DMS 273 (cell line): Measurements from ENCODE around the gene MFRP.
"Not testable (repeated sequence)": the region's sequence is repeated elsewhere in the genome, so short reads cannot be mapped to it uniquely, and the experiment has no call there.

ENCODE experiments used
- DNase-seq: peaks from one replicate; lab custom pipeline; 2025; ENCODE audit not compliant: unreplicated experiment; lab: John Stamatoyannopoulos, UW

MFRP gene

DNA sequence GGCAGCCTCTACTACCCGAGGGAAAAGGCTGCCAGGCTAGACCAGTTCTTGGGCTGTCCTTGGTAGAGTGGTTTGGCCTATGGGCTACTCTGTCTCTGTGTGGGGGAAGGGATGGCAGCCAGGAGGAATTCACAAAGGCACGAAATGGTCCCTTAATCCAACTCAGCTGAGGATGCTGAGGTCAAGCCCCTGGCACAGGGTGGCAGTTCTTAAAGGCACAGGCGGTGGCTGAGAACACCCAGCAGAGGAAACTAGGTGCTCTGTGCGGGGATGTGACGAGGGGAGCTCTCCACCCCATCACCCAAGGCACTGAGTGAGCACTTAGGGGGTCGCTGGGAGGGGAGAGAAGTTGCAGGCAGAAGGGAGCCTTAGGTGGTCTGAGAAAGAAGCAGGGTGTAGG lies at the start of gene MFRP:
Gene MFRP (minus strand): TSS at position 101 of the 400 bp plus-strand sequence. CDS start 192 bp downstream, outside the sequence.
- DNase-seq = no peak

DNA sequence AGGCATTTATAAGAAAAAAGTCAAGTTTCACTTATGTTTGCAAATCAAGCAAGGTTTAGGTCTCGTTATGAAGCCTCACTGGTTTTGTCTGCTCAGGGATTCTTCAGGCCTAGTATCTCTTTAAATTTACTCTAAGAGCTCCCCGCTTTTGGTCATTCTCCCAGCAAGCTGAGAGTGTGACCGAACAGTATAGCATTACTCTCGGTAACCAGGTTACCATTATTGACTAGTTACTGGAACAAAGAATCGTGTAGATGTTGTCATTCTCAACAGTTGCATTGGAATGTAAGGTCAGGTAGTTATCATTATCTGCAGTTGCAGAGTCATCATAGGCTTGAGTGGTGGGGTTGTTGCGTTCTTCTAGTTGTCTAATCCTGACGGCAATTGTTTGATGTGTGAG lies 44.8 kb upstream of the MFRP start:
- no peak for DNase-seq

- peak; percentile 32 for DNase-seq
Measured at GRCh38 chr11:119389611-119390254, 43.2 kb upstream of the MFRP start.

DNA sequence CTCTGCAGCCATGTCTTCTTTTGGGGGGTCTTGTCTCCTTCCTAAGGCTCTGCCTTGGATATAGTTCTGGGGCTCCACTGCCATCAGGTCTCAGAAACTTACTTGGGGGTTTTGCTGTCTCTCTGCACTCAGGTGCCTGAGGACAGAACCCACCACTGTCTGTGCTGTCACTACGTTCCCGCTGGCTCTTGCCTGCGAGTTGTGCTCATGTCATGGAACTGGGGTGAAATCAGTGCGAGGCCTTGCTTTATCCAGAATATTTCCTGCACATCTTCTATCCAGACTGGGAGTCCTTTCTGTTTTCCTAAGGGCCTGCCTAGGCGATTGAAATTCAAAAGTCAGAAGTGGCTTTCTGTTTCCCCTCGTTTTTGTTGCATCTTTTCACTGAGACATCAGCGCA lies 41.6 kb upstream of the MFRP start:
- no peak for DNase-seq

DNA sequence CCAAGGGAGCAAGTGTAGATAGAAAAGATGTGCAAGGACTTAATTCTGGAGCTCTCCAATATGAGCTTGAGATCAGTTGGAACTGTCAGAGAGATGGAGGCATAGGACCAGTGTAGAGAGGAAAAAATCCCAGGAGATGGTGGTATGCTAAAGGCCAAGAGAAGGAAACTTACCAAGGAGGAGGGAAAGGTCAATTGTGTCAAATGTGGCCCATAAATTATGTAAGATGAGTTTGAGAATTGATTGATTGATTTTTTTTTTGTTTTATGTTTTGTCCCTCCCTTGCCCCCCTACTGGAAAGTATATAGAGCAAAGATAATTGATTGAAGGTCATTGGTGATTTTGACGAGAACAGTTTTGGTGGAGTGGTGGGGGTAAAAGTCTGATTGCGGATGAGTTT lies 37.8 kb upstream of the MFRP start:
- no peak for DNase-seq

GRCh38 chr11:119382513-119382912 lies 36.0 kb upstream of the MFRP start:
- not testable (repeated sequence) for DNase-seq

DNA sequence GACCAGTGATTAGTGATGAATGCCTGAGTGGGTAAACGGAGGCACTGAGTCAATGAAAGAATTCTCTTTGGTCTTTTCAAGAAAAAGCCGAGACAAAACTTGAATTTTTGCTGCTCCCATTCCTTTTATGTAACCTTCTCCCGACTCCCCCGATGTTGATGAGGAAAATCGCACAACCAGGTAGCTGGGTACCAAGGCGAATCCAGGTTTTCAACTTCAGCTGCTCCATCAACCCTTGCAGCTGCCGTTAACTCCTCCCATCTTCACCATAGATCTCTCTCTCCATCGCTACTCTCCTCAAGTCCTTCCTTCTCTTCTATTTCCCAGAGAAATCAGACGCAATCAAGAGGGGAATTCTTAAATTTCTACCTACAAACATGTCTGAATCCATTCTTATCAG lies 35.6 kb upstream of the MFRP start:
- DNase-seq = peak; percentile 29

DNA sequence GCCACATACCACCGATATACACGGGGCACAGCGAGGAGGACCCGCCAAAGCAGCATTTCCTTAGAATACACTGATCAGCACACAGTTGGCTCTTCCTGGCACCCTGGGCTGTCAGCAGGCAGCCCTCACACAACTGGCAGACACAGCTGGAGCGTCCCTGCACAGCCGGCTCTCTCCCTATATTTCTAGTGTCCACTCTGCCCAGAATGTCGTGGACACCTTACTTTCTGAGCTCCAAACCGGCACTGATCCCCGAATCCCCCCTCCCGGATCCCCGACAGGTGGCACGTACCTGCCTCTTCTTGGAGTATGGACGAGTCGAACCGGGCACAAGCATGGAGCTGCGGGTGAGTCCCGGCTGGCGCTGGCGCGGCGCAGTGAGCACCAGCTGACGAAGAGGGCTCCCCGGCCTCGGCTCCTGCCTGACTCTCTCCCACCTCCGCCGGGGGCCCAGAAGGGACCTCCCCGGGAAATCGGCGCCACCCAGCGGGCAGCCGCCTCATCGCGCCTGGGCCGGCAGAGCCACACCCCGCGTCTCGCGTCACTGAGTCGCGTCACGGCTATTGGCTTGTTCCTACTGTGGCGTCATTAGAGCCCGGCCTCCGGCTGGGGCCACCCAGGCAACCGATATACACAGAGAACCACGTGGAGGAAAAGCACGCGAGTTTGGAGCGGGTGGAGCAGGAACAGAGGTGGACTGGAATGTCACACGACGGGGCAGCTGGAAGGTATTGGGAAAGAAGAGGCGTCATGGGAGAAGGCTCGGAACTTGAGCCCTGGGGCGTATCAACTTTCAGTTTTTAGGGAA lies 34.9 kb upstream of the MFRP start, which contains the start of gene USP2:
Gene USP2 (minus strand): TSS at position 510 of the 808 bp plus-strand sequence. CDS start 8,210 bp downstream, outside the sequence.
- peak; percentile 97 for DNase-seq

DNA sequence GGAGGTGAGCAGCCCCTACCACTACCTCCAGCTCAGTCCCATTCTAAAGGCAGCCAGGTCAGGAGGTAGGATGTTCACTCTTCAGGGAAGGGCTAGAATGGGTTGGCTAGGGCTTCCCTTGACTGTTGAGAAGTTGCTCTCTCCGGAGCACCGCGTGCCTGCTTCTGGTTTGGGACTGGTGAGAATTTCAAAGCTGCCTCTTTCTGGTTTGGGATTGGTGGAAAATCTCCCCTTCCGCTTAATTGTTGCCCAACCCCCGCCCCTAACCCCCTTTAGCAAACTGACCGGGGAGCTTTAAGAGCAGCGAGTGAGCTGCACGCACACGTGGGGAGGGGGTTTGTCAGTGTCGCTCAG lies 34.3 kb upstream of the MFRP start:
- peak; percentile 23 for DNase-seq

DNA sequence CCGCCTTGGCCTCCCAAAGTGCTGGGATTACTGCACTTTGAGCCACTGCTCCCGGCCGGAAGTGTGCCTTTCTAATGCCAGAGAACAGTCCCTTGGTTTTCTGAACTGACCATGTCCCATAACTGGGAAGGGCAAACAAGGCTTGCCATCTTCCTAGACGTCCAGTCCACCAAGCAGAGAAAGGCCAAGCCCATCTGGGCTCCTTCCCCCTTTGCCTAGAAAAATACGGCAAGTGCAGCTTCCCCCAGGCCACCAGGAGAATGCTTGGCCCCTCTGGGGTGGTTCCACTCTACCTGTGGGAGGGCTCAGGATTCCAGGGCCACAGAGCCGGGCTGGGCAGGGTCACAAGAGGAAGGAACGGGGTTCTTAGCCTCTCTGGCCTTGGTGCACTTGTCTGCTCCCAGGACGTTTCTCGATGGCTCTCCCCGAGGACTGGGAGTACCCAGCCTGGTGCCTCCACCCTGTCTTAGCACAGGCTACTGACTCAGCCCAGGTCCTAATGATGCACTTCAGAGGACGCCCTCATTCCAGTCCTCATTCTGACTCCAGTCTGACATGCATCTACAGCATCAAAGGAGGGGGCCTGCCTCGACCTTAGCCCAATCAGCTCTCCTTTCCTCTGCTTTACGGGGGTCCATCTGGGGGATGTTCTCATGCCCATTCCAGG lies 33.8 kb upstream of the MFRP start:
- no peak for DNase-seq

- DNase-seq = peak; percentile 31
Measured at GRCh38 chr11:119378851-119379465, 32.5 kb upstream of the MFRP start.

DNA sequence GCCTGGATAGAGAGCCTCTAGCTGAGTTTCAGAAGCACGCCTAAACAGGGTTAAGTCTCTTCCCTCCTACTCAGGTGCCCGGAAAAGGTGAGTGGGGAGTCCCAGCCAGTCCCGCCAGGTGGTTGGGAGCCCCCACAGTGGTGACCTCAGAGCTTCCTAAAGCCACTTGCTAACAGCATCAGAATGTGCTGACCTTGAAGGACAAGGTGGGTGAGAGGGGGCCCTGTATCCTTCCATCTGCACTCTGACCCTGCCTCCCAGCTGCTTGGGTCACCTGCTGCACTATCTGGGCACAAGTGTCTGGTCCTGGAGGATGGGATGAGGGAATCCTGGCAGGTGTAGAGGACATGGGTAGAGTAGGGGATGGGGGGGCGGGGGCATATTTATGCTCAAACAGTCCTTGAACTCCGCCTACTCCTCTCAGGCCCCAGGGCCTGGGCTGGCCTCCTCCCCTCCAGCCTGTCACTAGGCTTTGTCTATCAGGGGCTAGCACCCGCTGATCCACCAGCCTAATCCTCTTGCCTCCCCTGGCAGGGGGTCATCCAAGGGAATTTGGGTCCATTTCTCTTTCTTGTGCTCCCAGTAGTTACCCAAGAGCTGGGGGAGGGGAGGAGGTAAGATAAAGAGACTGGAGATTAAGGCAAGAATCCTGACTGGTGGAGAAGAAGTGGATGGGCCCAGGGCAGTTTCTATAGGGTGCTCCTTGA lies 31.6 kb upstream of the MFRP start:
- DNase-seq = peak; percentile 6

DNA sequence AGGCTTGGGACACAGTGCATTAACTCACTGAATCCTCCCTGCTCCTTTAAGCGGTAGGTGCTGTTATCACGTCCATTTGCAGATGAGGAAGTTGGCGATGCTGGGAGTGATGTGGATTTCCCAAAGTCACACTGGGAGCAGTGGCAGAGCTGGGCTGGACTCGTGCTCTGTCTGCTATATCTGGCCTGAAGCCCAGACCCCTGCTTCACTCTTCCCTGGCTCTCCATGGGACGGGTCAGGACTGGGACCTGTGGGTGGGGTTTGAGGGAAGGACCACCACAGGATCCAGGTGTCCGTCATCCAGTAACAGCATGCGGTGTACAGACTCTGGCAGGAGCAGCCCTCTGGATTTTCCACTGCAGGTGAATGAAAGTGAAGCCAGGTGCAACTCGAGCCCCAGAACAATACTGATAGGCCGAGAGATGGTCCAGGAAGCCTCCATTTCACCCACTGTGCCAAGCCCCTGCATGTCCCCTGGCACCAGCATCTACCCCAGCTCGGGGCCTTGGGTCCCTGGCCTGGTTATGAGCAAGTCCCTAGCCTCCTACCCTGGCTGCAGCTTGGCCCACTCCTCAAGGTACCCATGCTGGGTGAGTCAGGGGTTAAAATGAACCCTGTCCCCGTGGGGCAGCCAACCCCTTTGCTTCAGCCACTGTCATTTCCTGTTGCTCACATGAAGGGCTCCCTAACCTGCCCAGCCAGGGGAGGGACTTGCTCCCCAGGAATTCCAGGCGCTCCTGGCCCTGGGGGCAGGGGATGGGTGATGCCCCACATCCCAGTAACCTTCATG lies 30.8 kb upstream of the MFRP start:
- DNase-seq = peak; percentile 37

- DNase-seq = peak; percentile 91
Measured at GRCh38 chr11:119376197-119376847, 29.8 kb upstream of the MFRP start.

GRCh38 chr11:119375337-119376196 lies 29.1 kb upstream of the MFRP start:
- peak; percentile 84 for DNase-seq

DNA sequence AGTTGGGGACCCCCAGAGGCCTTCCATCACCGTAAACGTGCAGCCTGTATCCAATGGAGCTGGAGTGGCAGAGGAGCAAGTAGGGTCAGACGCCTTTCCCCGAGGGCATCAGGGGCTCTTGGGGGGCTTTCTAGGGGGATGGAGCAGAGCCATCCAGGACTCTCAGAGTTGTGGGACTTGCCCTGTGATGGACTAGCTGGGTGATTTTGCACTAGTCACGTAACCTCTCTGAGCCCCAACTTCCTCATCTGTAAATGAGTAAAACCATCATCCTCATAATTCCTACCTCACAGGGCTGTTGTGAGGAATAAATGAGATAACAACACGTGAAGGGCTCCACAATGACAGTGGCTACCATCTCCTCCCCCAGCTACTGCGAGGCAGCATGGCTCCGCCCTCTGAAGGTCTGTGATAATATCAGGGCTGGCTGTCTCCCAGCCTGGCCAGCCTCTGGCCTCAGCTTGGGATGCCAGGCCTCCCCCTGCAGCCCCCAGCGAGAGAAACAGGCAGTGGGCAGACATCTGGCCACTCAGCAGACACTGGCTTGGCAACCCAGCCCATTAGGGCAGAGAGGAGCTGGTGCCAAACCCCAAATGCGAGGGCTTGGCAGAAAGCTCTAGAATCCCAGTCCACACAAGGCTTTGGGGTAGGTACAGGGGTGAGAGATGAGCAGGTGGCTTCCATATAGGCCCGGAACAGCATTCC lies 28.3 kb upstream of the MFRP start:
- DNase-seq = peak; percentile 53

DNA sequence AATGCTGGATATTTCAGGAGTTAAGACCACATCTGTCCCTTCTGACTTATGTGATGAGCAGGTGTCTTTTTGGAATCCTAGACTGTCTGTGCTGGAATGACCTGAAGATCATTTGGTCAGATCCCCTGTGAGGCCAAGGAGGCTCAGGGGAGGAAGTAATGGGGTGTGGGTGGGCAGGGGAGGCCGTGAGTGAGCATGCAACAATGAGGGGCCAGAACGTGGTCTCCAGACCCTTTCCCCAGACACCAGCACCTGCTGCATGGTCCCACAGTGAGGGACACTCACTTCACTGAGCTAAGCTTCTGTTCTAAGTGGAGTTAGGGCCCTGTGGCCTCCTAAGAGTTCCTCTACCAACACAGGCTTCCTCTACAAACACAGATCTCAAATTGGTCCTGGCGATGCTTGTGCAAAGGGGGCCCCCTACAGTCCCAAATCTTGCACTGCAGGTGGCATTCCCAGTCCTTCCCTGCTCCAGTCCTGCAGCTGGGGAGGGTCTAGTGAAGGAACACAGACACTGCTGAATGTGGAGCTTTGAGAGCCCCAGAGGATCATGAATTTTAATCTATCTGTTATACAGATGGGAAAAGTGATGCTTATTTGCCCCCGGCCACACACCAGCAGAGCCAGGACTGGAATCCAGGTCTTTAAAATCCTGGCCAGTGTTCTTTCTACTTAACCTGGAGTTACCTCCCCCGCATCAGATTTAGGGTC lies 27.6 kb upstream of the MFRP start:
- DNase-seq = peak; percentile 88
